HepG2 (cell line): ENCODE results near the gene LRRC8E. TPM values are rescaled to one million over a fixed set of nuclear protein-coding genes. Genes with fewer than 3 reads are reported as not detected.

Source experiments
- ARHGAP35 ChIP-seq: sonication (generic); formaldehyde crosslinking; IDR thresholded peaks from 2 replicates; pipeline ENCODE4 v1.9.0; 2022; ENCODE audit warnings: mild to moderate bottlenecking, inconsistent platforms, moderate library complexity, missing genetic modification reagents, borderline replicate concordance
- ARNT2 ChIP-seq: sonication (generic); formaldehyde crosslinking; IDR thresholded peaks from 2 replicates; pipeline ENCODE4 v1.8.0; 2022; ENCODE audit warnings: mild to moderate bottlenecking, low read depth, missing genetic modification reagents, moderate library complexity
- HNRNPK ChIP-seq: fragments of 200-400 bp; formaldehyde crosslinking; IDR thresholded peaks from 2 replicates; pipeline ENCODE4 v1.6.1; 2018; ENCODE audit warnings: low read length, low read depth, moderate library complexity, mild to moderate bottlenecking; ENCODE audit not compliant: poor library complexity, severe bottlenecking
- HNRNPUL1 ChIP-seq: fragments of 200-400 bp; formaldehyde crosslinking; IDR thresholded peaks from 2 replicates; pipeline ENCODE4 v1.6.1; 2017; ENCODE audit warnings: low read depth, mild to moderate bottlenecking, low read length, moderate library complexity
- KLF9 ChIP-seq: IDR thresholded peaks from 2 replicates; pipeline ENCODE4 v1.6.1; 2016; ENCODE audit warnings: low read depth
- RNF2 ChIP-seq: fragments of 450-650 bp; conservative IDR thresholded peaks from 2 replicates; pipeline ENCODE4 v1.6.1; 2016; ENCODE audit warnings: low read depth
- ZNF205 ChIP-seq: IDR thresholded peaks from 2 replicates; pipeline ENCODE4 v1.6.1; 2018; ENCODE audit warnings: missing biosample characterization, missing genetic modification reagents
- ZSCAN9 ChIP-seq: IDR thresholded peaks from 2 replicates; pipeline ENCODE4 v1.6.1; 2016; ENCODE audit warnings: borderline replicate concordance
- polyA plus RNA-seq, 8 experiments: library from polyadenylated mRNA; depleted of rRNA in 3 of 8; stranded (reverse) in 7 of 8; unstranded in 1 of 8; fragments of >200 nt; fragmentation: Illumina TruSeq in 4 of 8; extraction: Trizol in 4 of 8; gene quantifications; 2 replicates each; pipeline versions ENCODE4 v1.2.1 to v1.2.3, GENCODE V29; 2011 to 2016; ENCODE audit warnings: low read depth in 4 of 8, missing spikeins in 1 of 8, mixed read lengths in 1 of 8; ENCODE audit not compliant: insufficient read depth in 1 of 8
- total RNA-seq, 5 experiments: library from RNA; depleted of rRNA; stranded (reverse); fragments of >200 nt; fragmentation: Illumina TruSeq; extraction: Trizol; gene quantifications; 2 replicates each; pipeline ENCODE4 v1.2.3, GENCODE V29; 2016; ENCODE audit warnings: low read depth in 1 of 5
- TF ChIP-seq, protein P1 (sequence below): sonication (generic); formaldehyde crosslinking; IDR thresholded peaks from 2 replicates; pipeline ENCODE4 v1.4.0; 2020; ENCODE audit warnings: missing genetic modification reagents, borderline replicate concordance
- TF ChIP-seq, protein P2 (sequence below): sonication (generic); formaldehyde crosslinking; IDR thresholded peaks from 2 replicates; pipeline ENCODE4 v1.5.1; 2020; ENCODE audit warnings: missing genetic modification reagents, mild to moderate bottlenecking, borderline replicate concordance
- TF ChIP-seq, protein P3 (sequence below): sonication (generic); formaldehyde crosslinking; IDR thresholded peaks from 2 replicates; pipeline ENCODE4 v1.4.0; 2020; ENCODE audit warnings: missing genetic modification reagents
- TF ChIP-seq, protein P4 (sequence below): IDR thresholded peaks from 2 replicates; pipeline ENCODE4 v1.6.1; 2016; ENCODE audit warnings: low read depth, missing genetic modification reagents, missing compliant biosample characterization

LRRC8E gene
- total and polyA plus RNA-seq, 2 of the 13 experiments (the other 11 are each of a cell fraction or from before 2014, with no cell fraction given): 8.0 to 10.3 TPM

DNA sequence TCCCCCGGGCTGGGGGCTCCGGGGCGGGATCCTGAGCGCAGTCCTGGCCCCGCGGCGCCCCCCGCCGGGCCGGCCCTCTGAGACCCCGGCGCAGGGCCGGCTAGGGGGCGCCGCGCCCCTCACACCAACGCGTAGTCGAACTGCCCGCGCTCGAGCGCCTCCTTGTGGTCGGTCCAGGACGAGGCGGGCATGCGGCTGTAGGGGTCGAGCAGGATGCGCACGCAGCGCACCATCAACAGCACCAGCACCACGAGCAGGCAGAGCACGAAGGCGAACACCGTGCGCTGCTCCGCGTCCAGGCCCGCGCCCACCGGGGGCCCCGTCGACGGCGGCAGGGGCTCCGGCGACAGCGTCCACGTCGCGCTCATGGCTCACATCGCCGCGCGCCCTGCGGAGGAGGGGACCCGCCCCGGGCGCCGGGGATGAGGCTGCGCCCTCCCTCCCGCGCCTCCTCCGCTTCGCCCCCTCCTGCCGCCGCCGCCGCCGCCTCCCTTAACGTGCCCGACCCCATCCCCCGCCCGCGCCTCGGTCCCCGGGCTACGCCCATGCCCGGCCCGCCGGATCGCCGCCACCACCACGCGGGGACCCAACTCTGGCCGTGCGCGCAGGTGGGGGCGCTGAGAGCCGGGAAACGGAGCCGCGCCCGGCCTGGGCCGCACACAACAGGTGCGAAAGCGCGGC is 37.0 kb downstream of the LRRC8E start (continued):
- TF ChIP-seq HNRNPUL1 (no peak), ZSCAN9 (CRISPR knock-in tag) (no peak; the same call in 1 of the 2 replicates), ARHGAP35 (peak; percentile 58; the same call in 1 of the 2 replicates), KLF9 (CRISPR knock-in tag) (no peak), ZNF205 (peak; percentile 45; the same call in 1 of the 2 replicates), RNF2 (peak; percentile 94), ARNT2 (CRISPR knock-in tag) (peak; percentile 89), HNRNPK (peak; percentile 62)
- TF ChIP-seq, protein P1, sequence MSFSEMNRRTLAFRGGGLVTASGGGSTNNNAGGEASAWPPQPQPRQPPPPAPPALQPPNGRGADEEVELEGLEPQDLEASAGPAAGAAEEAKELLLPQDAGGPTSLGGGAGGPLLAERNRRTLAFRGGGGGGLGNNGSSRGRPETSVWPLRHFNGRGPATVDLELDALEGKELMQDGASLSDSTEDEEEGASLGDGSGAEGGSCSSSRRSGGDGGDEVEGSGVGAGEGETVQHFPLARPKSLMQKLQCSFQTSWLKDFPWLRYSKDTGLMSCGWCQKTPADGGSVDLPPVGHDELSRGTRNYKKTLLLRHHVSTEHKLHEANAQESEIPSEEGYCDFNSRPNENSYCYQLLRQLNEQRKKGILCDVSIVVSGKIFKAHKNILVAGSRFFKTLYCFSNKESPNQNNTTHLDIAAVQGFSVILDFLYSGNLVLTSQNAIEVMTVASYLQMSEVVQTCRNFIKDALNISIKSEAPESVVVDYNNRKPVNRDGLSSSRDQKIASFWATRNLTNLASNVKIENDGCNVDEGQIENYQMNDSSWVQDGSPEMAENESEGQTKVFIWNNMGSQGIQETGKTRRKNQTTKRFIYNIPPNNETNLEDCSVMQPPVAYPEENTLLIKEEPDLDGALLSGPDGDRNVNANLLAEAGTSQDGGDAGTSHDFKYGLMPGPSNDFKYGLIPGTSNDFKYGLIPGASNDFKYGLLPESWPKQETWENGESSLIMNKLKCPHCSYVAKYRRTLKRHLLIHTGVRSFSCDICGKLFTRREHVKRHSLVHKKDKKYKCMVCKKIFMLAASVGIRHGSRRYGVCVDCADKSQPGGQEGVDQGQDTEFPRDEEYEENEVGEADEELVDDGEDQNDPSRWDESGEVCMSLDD (CRISPR knock-in tag): no peak
- TF ChIP-seq, protein P2, sequence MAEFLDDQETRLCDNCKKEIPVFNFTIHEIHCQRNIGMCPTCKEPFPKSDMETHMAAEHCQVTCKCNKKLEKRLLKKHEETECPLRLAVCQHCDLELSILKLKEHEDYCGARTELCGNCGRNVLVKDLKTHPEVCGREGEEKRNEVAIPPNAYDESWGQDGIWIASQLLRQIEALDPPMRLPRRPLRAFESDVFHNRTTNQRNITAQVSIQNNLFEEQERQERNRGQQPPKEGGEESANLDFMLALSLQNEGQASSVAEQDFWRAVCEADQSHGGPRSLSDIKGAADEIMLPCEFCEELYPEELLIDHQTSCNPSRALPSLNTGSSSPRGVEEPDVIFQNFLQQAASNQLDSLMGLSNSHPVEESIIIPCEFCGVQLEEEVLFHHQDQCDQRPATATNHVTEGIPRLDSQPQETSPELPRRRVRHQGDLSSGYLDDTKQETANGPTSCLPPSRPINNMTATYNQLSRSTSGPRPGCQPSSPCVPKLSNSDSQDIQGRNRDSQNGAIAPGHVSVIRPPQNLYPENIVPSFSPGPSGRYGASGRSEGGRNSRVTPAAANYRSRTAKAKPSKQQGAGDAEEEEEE (CRISPR knock-in tag): no peak
- TF ChIP-seq, protein P3, sequence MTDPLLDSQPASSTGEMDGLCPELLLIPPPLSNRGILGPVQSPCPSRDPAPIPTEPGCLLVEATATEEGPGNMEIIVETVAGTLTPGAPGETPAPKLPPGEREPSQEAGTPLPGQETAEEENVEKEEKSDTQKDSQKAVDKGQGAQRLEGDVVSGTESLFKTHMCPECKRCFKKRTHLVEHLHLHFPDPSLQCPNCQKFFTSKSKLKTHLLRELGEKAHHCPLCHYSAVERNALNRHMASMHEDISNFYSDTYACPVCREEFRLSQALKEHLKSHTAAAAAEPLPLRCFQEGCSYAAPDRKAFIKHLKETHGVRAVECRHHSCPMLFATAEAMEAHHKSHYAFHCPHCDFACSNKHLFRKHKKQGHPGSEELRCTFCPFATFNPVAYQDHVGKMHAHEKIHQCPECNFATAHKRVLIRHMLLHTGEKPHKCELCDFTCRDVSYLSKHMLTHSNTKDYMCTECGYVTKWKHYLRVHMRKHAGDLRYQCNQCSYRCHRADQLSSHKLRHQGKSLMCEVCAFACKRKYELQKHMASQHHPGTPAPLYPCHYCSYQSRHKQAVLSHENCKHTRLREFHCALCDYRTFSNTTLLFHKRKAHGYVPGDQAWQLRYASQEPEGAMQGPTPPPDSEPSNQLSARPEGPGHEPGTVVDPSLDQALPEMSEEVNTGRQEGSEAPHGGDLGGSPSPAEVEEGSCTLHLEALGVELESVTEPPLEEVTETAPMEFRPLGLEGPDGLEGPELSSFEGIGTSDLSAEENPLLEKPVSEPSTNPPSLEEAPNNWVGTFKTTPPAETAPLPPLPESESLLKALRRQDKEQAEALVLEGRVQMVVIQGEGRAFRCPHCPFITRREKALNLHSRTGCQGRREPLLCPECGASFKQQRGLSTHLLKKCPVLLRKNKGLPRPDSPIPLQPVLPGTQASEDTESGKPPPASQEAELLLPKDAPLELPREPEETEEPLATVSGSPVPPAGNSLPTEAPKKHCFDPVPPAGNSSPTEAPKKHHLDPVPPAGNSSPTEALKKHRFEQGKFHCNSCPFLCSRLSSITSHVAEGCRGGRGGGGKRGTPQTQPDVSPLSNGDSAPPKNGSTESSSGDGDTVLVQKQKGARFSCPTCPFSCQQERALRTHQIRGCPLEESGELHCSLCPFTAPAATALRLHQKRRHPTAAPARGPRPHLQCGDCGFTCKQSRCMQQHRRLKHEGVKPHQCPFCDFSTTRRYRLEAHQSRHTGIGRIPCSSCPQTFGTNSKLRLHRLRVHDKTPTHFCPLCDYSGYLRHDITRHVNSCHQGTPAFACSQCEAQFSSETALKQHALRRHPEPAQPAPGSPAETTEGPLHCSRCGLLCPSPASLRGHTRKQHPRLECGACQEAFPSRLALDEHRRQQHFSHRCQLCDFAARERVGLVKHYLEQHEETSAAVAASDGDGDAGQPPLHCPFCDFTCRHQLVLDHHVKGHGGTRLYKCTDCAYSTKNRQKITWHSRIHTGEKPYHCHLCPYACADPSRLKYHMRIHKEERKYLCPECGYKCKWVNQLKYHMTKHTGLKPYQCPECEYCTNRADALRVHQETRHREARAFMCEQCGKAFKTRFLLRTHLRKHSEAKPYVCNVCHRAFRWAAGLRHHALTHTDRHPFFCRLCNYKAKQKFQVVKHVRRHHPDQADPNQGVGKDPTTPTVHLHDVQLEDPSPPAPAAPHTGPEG (CRISPR knock-in tag): peak; percentile 88; the same call in 1 of the 2 replicates
- TF ChIP-seq, protein P4, sequence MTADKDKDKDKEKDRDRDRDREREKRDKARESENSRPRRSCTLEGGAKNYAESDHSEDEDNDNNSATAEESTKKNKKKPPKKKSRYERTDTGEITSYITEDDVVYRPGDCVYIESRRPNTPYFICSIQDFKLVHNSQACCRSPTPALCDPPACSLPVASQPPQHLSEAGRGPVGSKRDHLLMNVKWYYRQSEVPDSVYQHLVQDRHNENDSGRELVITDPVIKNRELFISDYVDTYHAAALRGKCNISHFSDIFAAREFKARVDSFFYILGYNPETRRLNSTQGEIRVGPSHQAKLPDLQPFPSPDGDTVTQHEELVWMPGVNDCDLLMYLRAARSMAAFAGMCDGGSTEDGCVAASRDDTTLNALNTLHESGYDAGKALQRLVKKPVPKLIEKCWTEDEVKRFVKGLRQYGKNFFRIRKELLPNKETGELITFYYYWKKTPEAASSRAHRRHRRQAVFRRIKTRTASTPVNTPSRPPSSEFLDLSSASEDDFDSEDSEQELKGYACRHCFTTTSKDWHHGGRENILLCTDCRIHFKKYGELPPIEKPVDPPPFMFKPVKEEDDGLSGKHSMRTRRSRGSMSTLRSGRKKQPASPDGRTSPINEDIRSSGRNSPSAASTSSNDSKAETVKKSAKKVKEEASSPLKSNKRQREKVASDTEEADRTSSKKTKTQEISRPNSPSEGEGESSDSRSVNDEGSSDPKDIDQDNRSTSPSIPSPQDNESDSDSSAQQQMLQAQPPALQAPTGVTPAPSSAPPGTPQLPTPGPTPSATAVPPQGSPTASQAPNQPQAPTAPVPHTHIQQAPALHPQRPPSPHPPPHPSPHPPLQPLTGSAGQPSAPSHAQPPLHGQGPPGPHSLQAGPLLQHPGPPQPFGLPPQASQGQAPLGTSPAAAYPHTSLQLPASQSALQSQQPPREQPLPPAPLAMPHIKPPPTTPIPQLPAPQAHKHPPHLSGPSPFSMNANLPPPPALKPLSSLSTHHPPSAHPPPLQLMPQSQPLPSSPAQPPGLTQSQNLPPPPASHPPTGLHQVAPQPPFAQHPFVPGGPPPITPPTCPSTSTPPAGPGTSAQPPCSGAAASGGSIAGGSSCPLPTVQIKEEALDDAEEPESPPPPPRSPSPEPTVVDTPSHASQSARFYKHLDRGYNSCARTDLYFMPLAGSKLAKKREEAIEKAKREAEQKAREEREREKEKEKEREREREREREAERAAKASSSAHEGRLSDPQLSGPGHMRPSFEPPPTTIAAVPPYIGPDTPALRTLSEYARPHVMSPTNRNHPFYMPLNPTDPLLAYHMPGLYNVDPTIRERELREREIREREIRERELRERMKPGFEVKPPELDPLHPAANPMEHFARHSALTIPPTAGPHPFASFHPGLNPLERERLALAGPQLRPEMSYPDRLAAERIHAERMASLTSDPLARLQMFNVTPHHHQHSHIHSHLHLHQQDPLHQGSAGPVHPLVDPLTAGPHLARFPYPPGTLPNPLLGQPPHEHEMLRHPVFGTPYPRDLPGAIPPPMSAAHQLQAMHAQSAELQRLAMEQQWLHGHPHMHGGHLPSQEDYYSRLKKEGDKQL: no peak
